ENCODE measurements around the gene TDRD12.

The TDRD12 gene

GRCh38 chr19:32870981-32871451, 151.4 kb downstream of the TDRD12 start:
- H3K27me3 Mint-ChIP-seq, result no peaks in the 10 kb centered on the region

GRCh38 chr19:32872391-32872790, 152.8 kb downstream of the TDRD12 start:
- H3K27ac Mint-ChIP-seq, result no peak overlapping the region
- H3K36me3 Mint-ChIP-seq (ENCODE audit: low read depth), result no peaks in the 10 kb centered on the region
- no peaks in the 10 kb centered on the region for H3K9me3 Mint-ChIP-seq
- no peaks in the 10 kb centered on the region for H3K27me3 Mint-ChIP-seq
- no peak overlapping the region for H3K4me3 Mint-ChIP-seq
- intact Hi-C loops (cut with micrococcal nuclease), result no loop called here
- no peaks in the 10 kb centered on the region for H3K4me1 Mint-ChIP-seq (ENCODE audit: low read depth)

More at GRCh38 chr19:32870981-32871451, 151.4 kb downstream of the TDRD12 start:
- Mint-ChIP-seq H3K4me3 (no peak overlapping the region), H3K9me3 (no peaks in the 10 kb centered on the region), H3K36me3 (ENCODE audit: low read depth) (no peaks in the 10 kb centered on the region), H3K27ac (no peak overlapping the region), H3K4me1 (ENCODE audit: low read depth) (no peaks in the 10 kb centered on the region)
- intact Hi-C loops (cut with micrococcal nuclease), result no loop called here

GRCh38 chr19:32873247-32873959, 153.8 kb downstream of the TDRD12 start:
- Mint-ChIP-seq H3K4me1 (ENCODE audit: low read depth) (no peaks in the 10 kb centered on the region), H3K27ac (no peak overlapping the region), H3K36me3 (ENCODE audit: low read depth) (peaks cover 7% of the 10 kb centered on the region), H3K9me3 (no peaks in the 10 kb centered on the region), H3K27me3 (no peaks in the 10 kb centered on the region), H3K4me3 (no peak overlapping the region)
- intact Hi-C loops (cut with micrococcal nuclease), result no loop called here

- Mint-ChIP-seq H3K27me3 (no peaks in the 10 kb centered on the region), H3K4me3 (no peak overlapping the region), H3K9me3 (no peaks in the 10 kb centered on the region), H3K27ac (no peak overlapping the region), H3K4me1 (ENCODE audit: low read depth) (no peaks in the 10 kb centered on the region), H3K36me3 (ENCODE audit: low read depth) (peaks cover 19% of the 10 kb centered on the region)
- intact Hi-C loops (cut with micrococcal nuclease), result no loop called here
These were observed 155.0 kb downstream of the TDRD12 start for GRCh38 chr19:32874605-32875004.

GRCh38 chr19:32875428-32875827, 155.9 kb downstream of the TDRD12 start:
- Mint-ChIP-seq H3K36me3 (ENCODE audit: low read depth) (peaks cover 23% of the 10 kb centered on the region), H3K4me3 (no peak overlapping the region), H3K27me3 (no peaks in the 10 kb centered on the region), H3K9me3 (no peaks in the 10 kb centered on the region), H3K4me1 (ENCODE audit: low read depth) (no peaks in the 10 kb centered on the region), H3K27ac (no peak overlapping the region)
- intact Hi-C loops (cut with micrococcal nuclease), result no loop called here

- Mint-ChIP-seq H3K27ac (no peak overlapping the region), H3K36me3 (ENCODE audit: low read depth) (peaks cover 27% of the 10 kb centered on the region), H3K27me3 (no peaks in the 10 kb centered on the region), H3K9me3 (no peaks in the 10 kb centered on the region), H3K4me1 (ENCODE audit: low read depth) (no peaks in the 10 kb centered on the region), H3K4me3 (no peak overlapping the region)
- intact Hi-C loops (cut with micrococcal nuclease), result no loop called here
These were observed 156.8 kb downstream of the TDRD12 start for GRCh38 chr19:32876236-32876918.

GRCh38 chr19:32876919-32877285, 157.3 kb downstream of the TDRD12 start:
- Mint-ChIP-seq H3K9me3 (no peaks in the 10 kb centered on the region), H3K4me1 (ENCODE audit: low read depth) (no peaks in the 10 kb centered on the region), H3K27me3 (no peaks in the 10 kb centered on the region), H3K4me3 (no peak overlapping the region), H3K36me3 (ENCODE audit: low read depth) (peaks cover 32% of the 10 kb centered on the region), H3K27ac (no peak overlapping the region)
- intact Hi-C loops (cut with micrococcal nuclease), result no loop called here
